OCI-LY3 (cell line): Measurements from ENCODE around the gene PKM.

Source experiments
- EZH2phosphoT487 ChIP-seq: fragments of 200-600 bp; shearing (Covaris generic); IDR thresholded peaks from 2 replicates; pipeline ENCODE4 v1.6.1; 2018; ENCODE audit warnings: antibody characterized with exemption, mixed run types, low read depth
- TF ChIP-seq, protein P1 (sequence below): fragments of 200-600, 300-600 bp; sonication (generic); IDR thresholded peaks from 2 replicates; pipeline ENCODE4 v1.5.1; 2014; ENCODE audit warnings: antibody characterized with exemption, low read length, low read depth

DNA sequence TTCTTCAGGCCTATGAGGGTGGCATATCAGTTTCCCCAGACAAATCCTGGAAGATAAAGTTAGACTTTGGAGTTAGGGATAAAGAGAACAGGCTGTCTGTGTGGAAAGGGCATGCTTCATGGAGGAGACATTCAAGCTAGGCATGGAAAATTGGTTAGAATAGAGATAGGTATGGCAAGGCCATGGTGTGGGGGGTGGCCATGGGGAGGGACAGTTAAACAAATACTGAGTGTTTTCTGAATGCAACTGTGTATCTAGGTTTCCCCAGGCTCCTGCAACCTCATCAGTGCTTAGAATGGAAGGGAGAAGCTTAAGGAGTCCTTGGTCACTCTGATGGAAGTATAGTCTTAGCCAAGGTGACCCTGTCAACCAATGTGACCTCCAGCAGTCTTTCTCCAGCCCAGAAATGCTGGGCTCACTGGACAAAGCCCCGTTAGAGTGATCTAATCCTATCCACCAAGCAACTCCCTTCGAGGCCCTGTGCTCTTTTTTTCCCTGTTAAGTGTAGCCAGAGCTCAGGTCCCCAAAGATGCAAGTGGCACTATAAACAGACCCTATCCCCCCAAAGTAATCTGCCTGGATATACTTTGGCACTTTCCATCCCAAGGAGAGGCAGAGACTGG, 5.5 kb upstream of the PKM start:
- TF ChIP-seq, protein P1, sequence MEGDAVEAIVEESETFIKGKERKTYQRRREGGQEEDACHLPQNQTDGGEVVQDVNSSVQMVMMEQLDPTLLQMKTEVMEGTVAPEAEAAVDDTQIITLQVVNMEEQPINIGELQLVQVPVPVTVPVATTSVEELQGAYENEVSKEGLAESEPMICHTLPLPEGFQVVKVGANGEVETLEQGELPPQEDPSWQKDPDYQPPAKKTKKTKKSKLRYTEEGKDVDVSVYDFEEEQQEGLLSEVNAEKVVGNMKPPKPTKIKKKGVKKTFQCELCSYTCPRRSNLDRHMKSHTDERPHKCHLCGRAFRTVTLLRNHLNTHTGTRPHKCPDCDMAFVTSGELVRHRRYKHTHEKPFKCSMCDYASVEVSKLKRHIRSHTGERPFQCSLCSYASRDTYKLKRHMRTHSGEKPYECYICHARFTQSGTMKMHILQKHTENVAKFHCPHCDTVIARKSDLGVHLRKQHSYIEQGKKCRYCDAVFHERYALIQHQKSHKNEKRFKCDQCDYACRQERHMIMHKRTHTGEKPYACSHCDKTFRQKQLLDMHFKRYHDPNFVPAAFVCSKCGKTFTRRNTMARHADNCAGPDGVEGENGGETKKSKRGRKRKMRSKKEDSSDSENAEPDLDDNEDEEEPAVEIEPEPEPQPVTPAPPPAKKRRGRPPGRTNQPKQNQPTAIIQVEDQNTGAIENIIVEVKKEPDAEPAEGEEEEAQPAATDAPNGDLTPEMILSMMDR = no peak
- TF ChIP-seq EZH2phosphoT487 = no peak
